Fibroblast of lung (primary cell): ENCODE measurements around the gene ADAMTS16.

Experiments
- CTCF ChIP-seq, 2 donors: IDR thresholded peaks in 1 of 2; conservative IDR thresholded peaks in 1 of 2; 1 replicate in 1 of 2; 2 replicates in 1 of 2; pipeline ENCODE4 v1.5.1; 2011 to 2012; ENCODE audit warnings: low read length in 2 of 2, control low read depth in 1 of 2, inconsistent platforms in 1 of 2, low read depth in 1 of 2, mild to moderate bottlenecking in 1 of 2
- EZH2 ChIP-seq: IDR thresholded peaks from 2 replicates; pipeline ENCODE4 v1.5.1; 2012; ENCODE audit warnings: low read length, control low read depth, mild to moderate bottlenecking; ENCODE audit errors: missing control alignments

DNA sequence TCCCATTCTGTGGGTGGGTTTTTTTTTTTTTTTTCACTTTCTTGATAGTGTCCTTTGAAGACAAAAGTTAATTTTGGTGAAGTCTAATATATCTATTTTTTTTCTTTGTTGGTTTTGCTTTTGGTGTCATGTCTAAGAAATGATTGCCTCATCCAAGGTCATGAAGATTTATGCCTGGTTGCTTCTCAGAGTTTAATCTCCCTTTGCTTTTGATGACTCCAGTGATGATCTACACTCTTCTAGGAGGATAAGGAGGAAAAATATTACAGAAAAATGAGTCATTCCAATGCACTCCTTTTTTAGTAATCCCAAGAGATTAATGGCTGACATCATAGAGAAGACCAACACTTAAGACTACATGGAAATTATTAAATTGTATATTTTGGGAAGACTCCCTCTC lies 202.7 kb downstream of the ADAMTS16 start:
- TF ChIP-seq EZH2 (no peak), CTCF (conservative IDR thresholded peaks at IDR 0.05 in 1 of 2, IDR thresholded peaks at IDR 0.05 in 1 of 2; ENCODE audit: low read depth in 1 of 2, low read length in 2 of 2) (no peak)
